DMS79 (cell line): ENCODE results near the gene ZNF296.

ENCODE experiments used
- DNase-seq: peaks from one replicate; lab custom pipeline; 2025; lab: John Stamatoyannopoulos, UW

The ZNF296 gene

GRCh38 chr19:45079911-45080370, 3.7 kb upstream of the ZNF296 start:
- DNase-seq = no peak

DNA sequence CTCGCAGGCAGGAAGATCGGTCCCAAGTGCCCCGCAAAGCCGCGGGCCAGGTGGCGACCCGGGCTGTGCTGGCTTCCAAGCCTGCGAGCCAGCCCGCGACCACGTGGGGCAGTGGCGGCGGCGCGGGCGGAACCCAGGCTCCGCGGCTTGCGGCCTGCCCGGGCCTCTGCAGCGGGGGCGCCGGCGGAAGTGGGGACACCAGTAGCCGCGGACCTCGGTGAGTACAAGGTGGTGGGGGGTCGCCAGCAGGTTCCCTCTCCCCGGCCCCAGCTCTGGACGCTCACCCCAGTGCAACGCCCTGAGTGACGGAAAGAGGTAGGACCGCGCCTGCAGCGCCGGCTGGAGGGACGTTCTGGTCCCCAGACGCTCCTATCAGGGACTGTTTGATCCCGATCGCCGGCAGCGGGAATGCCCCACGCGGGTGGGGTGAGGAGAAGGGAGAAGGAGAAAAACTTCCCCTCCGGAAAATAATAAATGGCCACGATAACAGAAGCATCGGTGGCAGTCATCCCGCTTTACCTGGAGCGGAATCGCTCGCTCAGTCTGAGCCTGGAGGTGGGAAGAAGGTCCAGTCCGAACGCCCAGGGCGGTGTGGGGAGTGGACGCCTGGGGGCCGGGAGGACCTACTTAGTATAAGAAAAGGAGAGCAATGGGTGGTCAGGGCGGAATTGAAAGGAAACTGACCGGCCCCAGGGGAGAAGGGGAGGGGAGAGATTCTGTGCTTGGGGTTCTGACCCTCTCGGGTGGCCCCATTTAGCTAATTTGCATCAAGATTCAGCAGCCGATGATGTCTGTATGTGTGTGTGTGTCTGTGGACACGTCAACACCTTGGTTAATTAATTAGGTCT, 3.0 kb upstream of the ZNF296 start, which contains the start of gene GEMIN7:
Gene GEMIN7 (plus strand): TSS at position 198 of the 848 bp plus-strand sequence. CDS start 10,855 bp downstream, outside the sequence.
- peak; percentile 6 for DNase-seq

GRCh38 chr19:45078390-45079062, 2.2 kb upstream of the ZNF296 start:
- no peak for DNase-seq

DNA sequence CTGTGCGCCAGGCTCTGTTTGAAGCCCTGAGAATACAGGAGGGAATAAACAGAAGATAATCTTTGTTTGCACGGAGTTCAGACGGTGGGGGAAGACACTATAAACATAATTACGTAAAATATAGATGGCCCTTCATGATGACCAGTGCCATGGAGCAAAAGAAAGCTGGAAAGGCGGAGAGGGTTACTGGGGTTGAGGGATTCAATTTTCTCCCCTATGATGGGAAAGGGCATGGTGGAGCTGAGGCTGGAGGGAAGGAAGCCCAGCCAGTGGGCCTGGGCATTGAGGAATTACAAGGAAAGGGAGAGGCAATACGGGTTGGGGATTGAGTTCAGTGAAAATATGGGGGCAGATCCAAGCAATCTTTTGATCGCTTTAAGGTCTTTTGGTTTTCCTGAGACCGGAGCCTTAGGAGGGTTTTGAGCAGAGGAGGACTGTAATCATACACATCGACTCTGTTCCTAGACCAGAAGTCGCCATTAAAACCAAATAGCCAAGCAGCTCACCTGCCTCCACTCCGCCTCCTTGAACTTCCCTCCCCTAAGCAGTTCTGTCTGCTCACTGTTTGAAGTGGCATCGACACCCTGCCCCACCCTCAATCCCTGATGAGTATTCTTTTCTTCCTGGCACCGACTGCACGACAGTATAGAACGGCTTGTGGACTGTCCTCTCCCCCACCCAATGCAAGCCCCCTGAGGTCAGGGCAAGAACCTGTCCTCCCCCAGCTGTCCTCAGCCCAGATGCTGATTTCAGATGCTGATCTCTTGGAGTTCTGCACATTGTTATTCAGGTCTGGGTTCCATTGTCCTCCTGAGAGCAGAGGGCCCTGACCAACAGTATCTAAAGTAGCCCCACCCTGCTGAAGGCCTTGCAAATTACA, 813 bp upstream of the ZNF296 start:
- DNase-seq = no peak

DNA sequence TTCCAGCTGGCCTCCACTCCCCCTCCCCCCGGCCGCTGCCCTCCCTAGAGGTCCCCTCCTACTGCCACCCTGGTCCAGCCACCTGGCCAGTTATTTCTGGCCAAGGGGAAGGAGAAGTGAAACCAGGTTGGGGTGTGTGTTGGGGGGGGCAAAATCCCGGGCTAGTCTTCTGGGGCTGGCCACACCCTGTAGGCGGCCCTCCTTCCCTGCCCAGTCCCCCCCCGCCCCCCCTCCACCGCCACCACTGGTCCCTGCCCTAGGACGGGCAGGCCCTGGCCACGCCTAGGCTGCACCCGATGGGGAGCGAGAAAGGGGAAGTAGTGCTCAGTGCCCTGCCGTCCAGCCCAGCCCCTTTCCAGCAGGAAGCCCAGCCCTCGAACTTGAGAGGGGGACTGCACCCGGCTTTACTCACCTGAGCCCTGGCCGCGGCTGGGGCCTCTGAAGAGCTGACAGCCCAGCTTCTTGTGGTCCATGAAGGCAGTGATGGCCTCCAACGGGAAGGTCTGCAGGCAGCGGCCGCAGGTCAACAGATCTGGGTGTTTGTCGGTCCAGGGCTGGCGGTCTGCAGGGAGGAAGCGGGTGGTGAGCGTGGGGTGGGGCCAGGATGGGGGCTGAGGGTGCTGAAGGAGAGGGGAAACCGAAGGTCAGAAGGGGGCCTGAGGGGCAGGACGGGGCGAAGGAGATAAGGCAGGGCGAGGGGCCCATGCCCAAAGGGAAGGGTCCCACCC, 813 bp downstream of the ZNF296 start:
- DNase-seq = no peak

GRCh38 chr19:45074744-45075300, 1.5 kb downstream of the ZNF296 start:
- no peak for DNase-seq

DNA sequence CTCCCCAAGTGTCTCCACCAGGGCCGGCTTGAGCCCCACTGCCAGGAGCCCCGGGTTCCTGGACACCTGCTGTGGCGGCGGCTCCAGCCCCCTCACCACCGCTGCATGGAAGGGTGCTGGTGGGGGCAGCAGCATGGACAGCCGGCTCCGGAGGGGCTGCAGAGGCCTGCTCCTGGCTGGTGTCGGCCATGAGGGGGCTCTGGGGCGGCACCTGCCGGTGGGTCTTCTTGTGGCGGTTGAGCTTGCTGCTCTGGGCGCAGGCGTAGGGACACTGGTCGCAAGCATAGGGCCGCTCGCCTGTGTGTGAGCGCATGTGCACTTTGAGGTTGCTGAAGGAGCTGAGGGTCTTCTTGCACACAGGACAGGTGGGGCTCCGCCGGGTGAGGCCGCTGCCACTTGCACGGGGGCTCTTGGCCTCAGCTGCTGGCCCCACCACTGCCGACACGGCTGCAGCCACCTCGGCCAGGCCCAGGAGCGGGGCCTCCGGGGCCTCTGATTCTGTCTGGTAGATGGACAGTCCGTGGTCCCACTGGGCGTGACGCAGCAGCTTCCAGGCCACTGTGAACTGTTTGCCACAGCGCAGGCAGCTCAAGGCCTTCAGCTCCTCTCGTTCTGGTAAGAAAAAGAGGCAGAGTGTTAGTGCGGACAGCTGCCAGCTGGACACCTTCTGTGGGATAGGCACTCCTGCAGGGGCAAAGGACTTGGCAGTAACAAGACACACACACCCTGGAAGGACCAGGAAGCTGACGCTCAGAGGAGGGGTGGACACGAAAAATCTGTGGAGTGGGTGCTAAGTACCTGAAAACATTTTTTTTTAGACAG, 4.1 kb downstream of the ZNF296 start:
- DNase-seq = no peak

DNA sequence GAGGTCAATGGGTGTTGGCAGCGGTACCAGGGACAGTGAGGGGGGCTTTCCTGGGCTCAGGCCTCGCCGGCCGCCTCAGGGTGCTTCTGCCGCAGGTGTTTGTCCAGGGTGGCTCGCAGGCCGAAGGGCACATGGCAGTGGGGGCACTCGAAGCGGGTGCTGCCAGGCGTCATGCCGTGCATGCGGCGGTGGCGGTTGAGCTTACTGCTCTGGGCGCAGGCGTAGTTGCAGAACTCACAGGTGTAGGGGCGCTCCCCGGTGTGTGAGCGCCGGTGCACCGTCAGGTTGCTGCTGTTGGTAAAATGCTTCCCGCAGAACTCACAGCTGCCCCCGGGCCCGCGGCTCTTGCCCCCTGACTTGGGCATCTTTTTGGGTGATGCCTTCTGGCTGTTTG, 4.7 kb downstream of the ZNF296 start:
- no peak for DNase-seq

- DNase-seq = no peak
Observed at GRCh38 chr19:45070861-45071544, 5.3 kb downstream of the ZNF296 start.

GRCh38 chr19:45070214-45070613, 6.1 kb downstream of the ZNF296 start:
- DNase-seq = no peak

DNA sequence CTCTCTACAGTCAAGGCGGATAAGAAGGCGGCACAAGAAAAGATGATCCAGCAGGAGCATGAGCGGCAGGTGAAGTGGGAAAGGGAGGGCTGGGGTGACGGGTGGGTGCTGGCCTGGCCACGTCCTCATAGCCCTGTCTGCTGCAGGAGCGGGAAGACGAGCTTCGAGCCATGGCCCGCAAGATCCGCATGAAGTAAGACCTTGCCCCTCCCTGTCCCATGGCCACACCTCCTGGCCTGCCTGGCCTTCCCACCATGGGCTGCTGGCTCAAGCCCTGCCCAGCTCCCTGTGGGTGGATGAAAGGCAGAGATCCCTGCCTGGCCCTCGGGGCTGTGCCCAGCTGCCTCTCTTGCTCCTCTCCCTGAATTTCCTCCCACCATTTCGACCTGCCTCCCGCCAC, 7.2 kb downstream of the ZNF296 start:
- no peak for DNase-seq

- DNase-seq = no peak
Observed at GRCh38 chr19:45068041-45068440, 8.2 kb downstream of the ZNF296 start.

GRCh38 chr19:45066921-45067661, 9.2 kb downstream of the ZNF296 start:
- DNase-seq = no peak

DNA sequence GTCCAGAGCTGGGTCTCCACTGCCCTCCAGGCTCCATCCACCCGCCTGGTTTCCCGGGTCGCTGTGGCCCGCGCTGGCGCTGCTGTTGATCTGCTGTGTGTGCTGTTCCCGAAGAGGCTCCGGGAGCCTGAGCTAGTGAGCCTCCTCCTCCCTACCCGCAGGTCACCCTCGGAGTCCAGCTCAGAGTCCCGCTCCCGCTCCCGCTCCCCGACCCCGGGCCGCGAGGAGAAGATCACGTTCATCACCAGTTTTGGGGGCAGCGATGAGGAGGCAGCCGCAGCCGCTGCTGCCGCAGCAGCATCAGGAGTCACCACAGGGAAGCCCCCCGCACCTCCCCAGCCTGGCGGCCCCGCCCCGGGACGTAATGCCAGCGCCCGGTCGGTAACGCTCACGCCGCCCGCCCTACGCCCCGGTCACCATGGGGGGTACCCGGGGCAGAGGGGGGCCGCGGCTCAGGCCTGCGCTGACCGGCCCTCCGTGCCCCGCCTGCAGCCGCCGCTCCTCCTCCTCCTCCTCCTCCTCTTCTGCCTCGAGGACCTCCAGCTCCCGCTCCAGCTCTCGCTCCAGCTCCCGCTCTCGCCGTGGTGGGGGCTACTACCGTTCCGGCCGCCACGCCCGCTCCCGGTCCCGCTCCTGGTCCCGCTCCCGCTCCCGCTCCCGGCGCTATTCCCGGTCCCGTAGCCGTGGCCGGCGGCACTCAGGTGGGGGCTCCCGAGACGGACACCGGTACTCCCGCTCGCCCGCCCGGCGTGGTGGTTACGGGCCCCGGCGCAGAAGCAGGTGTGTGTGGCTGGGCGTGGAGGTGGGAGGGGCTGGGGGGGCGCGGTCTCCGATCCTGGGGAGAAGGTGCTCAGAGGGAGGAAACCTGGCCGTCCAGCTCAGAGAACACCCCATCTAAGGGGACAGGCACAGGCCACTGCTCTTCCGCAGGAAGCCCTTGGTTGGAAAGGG, 12.2 kb downstream of the ZNF296 start:
- DNase-seq = no peak

DNA sequence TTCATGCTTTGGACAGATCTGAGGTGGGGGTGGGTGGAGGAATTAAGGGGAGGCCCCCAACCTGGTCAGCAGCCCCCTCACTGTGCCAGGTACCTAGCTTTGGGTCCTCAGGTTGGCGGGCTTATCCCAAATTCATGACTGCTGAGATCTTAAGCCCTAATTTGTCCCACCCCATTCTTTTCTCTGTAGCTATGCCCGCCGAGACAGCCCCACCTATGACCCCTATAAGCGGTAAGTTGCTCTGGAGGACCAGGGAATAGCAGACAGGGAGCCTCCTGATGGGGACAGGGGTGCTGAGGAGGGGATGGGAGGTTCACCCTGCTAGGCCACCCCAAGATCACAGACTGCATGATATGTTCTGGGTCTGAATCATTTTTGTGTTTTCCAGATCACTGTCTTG, 14.3 kb downstream of the ZNF296 start:
- DNase-seq = no peak

DNA sequence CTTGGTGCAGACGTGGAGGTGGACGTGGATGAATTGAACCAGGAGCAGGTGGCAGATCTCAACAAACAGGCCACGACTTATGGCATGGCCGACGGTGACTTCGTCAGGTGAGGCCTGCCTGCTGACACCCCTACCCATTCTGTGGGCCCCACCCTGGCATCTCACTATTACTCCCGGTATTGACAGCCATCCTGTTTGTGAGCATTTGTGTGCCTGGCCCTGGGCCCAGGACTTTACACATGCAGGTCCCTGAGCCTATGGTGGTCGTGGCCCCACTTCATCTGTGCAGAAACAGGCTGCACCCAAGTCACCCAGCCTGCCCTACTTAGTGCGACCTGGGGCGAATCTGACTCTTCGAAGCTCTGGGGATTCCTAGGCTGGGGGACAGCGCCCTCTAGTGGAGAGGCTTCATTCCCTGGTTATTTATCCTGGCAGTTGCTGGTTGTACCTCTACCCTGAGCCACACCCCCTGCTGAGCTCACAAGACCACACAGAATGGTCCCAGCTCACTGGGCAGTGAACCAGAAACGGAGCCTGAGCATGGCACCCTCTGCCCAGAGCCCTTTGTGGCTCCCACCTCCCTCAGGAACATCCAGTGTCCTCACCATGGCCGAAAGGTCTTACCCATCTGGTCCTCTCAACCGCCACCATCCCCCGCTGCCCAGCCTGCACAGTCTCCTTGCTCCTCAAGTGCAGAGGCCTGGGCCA, 16.9 kb downstream of the ZNF296 start:
- DNase-seq = no peak

- no peak for DNase-seq
Observed at GRCh38 chr19:45058622-45059159, 17.6 kb downstream of the ZNF296 start.
